Activated T-helper 1 cell treated with anti-CD3 and anti-CD28 coated beads, Interleukin-12 subunit alpha, Interleukin-12 subunit beta, Interleukin-2, Interleukin-4 antibody, amounts not matched to agents 30 ng/mL and 10 ng/mL and 1 ng/mL, durations not matched to agents 14 hours and 24 hours and 36 hours (primary cell): Measurements from ENCODE around the gene MUC2. TPM values are rescaled to one million over a fixed set of nuclear protein-coding genes. Genes with fewer than 3 reads are reported as not detected.

Experiments used
- DNase-seq: peaks from one replicate; pipeline ENCODE4 v3.0.0; 2021; ENCODE audit warnings: low spot score
- H3K27ac Mint-ChIP-seq: one replicate; pipeline ENCODE4 v1.8.0; 2021; ENCODE audit warnings: mild to moderate bottlenecking, mixed read lengths
- H3K27me3 Mint-ChIP-seq: one replicate; pipeline ENCODE4 v1.8.0; 2022; ENCODE audit warnings: mild to moderate bottlenecking, moderate library complexity, mixed read lengths; ENCODE audit not compliant: insufficient read depth
- H3K36me3 Mint-ChIP-seq: one replicate; pipeline ENCODE4 v1.8.0; 2021; ENCODE audit warnings: low read depth, mixed read lengths
- H3K4me1 Mint-ChIP-seq: one replicate; pipeline ENCODE4 v1.8.0; 2021; ENCODE audit warnings: low read depth, mixed read lengths
- H3K4me3 Mint-ChIP-seq: one replicate; pipeline ENCODE4 v1.8.0; 2021; ENCODE audit warnings: mild to moderate bottlenecking, moderate library complexity, mixed read lengths
- H3K9me3 Mint-ChIP-seq: one replicate; pipeline ENCODE4 v1.8.0; 2021; ENCODE audit warnings: mixed read lengths
- intact Hi-C: fragments of 100-400 bp; cut with micrococcal nuclease; formaldehyde crosslinking; loops from one replicate; pipeline ENCODE4 v1.15.1; 2024
- total RNA-seq: library from RNA; stranded (reverse); gene quantifications from 2 replicates; pipeline ENCODE4 v1.2.3, GENCODE V29; 2022

The MUC2 gene
- total RNA-seq, 1 donor from 2014 or later = not detected

DNA sequence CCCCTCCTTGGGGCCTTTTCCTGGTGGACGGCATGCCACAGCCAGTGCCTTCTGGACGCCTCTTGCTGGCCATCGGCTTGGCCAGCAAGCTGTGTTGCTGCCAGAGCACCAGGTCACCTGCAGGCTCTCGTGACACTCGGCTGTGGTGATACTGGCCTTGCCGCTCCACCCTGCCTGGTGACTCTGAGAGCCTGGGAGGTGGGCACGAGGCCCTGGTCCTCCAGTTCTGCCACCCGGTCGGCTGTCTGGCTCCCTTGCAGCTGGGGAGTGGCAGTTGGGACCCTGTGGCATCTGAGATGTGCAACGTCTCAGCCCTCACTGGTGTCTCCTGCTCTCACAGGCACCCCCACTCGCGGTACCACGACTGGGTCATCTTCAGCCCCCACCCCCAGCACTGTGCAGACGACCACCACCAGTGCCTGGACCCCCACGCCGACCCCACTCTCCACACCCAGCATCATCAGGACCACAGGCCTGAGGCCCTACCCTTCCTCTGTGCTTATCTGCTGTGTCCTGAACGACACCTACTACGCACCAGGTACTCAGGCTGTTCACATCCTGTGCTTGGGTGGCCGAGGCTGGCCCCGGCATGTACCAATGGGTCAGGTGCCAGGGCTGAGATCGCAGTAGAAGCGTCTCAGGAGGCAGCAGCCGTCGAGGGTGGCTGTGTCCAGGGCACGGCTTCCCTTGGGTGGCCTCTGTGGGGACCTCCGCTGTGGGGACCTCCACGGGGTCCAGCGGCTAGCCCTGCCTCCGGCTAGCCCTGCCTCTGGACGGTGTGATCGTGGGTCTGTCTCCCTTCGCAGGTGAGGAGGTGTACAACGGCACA is 26.0 kb downstream of the MUC2 start:
- Mint-ChIP-seq H3K9me3 (peaks cover 7% of the 10 kb centered on the region), H3K4me3 (no peak overlapping the region), H3K27ac (no peak overlapping the region), H3K4me1 (no peaks in the 10 kb centered on the region), H3K27me3 (no peaks in the 10 kb centered on the region), H3K36me3 (no peaks in the 10 kb centered on the region)
- no peak for DNase-seq
- intact Hi-C loops = no loop called here

DNA sequence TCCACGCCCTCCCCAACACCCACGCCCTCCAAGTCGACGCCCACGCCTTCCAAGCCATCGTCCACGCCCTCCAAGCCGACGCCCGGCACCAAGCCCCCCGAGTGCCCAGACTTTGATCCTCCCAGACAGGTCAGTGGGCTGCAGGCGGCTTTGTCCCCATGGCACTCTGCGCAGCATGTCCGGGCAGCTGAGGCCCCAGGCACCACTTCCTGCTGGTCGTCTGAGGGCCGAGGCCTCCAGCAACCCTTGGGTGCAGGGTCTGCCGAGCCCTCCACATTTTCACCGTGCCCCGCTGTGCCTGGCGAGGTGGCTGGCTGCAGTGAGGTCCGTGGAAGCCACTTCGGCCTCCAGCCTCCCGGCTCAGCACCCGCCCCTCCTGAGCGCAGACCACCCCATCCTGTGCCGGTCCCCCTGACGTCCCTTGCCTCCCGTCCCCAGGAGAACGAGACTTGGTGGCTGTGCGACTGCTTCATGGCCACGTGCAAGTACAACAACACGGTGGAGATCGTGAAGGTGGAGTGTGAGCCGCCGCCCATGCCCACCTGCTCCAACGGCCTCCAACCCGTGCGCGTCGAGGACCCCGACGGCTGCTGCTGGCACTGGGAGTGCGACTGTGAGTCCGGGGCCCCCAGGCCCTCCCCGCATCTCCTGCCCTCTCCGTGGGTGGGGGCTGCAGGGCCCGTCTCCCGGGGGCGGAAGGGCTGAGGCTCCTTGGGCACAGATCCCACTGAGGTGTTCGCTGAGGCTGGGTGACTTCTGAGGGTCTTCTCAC is 26.8 kb downstream of the MUC2 start:
- Mint-ChIP-seq H3K4me3 (no peak overlapping the region), H3K9me3 (peaks cover 7% of the 10 kb centered on the region), H3K27ac (no peak overlapping the region), H3K27me3 (no peaks in the 10 kb centered on the region), H3K4me1 (no peaks in the 10 kb centered on the region), H3K36me3 (no peaks in the 10 kb centered on the region)
- DNase-seq = no peak
- intact Hi-C loops = no loop called here

DNA sequence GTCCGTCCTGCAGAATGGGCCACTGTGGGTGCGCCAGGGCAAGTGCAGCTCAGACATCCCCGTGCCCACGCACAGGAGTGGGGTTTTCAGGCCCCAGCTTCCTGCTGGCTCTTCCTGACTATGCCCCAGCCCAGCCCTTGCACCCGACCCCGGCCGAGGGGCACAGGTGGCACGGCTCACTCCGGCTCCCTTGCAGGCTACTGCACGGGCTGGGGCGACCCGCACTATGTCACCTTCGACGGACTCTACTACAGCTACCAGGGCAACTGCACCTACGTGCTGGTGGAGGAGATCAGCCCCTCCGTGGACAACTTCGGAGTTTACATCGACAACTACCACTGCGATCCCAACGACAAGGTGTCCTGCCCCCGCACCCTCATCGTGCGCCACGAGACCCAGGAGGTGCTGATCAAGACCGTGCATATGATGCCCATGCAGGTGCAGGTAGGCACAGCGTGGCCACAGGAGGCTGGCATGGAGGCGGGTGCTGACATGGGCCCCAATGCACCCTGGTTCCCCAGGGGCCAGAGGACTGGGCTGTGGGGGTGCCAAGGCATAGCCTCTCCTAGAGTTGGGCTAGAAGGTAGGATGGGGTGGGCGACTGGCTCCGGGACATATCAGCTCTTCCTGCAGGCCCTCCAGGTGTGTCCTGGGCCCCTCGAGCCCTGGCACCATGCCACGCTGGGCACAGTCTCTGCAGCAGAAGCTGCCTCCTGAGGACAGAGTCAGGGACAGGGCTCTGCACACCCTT is 27.7 kb downstream of the MUC2 start:
- H3K36me3 Mint-ChIP-seq = no peaks in the 10 kb centered on the region
- H3K9me3 Mint-ChIP-seq = peaks cover 7% of the 10 kb centered on the region
- H3K4me3 Mint-ChIP-seq = no peak overlapping the region
- intact Hi-C loops = no loop called here
- no peak overlapping the region for H3K27ac Mint-ChIP-seq
- no peaks in the 10 kb centered on the region for H3K4me1 Mint-ChIP-seq
- no peaks in the 10 kb centered on the region for H3K27me3 Mint-ChIP-seq
- DNase-seq = no peak

DNA sequence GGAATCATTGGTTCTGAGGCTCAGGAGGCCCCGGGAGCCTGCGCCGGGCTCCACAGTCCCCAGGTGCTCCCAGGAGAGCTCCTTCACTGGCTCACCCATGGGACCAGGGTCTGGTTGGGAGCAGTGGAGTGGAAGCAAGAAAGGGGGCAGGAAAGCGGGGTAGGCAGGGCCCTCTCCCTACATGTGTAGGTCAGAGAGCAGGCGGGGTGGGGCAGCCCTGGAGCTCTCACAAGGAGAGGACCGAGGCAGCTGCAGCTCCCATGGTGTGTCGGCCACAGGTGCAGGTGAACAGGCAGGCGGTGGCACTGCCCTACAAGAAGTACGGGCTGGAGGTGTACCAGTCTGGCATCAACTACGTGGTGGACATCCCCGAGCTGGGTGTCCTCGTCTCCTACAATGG is 28.3 kb downstream of the MUC2 start:
- DNase-seq = no peak
- Mint-ChIP-seq H3K27me3 (no peaks in the 10 kb centered on the region), H3K36me3 (no peaks in the 10 kb centered on the region), H3K4me1 (no peaks in the 10 kb centered on the region), H3K9me3 (peaks cover 7% of the 10 kb centered on the region), H3K27ac (no peak overlapping the region), H3K4me3 (no peak overlapping the region)
- intact Hi-C loops = no loop called here

DNA sequence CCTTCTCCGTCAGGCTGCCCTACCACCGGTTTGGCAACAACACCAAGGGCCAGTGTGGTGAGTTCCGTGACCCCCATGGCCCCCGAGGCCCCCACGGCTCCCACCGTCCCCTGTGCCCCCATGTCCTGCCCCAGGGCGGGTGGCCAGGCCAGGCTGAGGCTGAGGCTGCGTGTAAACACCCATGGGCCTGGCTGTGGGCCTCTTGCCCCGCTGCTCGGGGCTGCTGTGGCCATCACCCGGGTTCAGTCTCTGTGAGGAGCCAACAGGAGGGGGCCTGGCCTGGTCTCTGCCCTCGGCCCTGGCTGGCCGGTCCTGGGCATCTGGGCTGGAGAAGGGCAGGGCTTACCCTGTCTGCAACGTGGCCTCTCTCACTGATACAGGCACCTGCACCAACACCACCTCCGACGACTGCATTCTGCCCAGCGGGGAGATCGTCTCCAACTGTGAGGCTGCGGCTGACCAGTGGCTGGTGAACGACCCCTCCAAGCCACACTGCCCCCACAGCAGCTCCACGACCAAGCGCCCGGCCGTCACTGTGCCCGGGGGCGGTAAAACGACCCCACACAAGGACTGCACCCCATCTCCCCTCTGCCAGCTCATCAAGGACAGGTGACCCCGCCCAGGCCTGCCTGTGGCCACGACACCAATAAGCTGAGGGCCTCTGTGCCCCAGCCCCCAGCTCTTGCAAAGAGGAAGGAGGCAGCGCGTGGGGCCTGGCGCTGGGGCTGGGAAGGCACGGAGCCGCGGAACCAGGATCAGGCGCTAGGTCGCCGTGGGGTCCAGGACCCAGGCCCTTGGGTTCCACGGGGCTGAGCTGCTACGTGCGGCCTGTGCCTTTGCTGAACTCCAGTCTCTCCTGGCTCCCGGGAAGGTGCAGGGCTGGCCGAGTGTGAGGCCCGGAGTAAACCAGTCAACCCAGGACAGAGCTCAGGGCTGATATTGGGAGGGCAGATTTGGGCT is 29.0 kb downstream of the MUC2 start:
- no peak overlapping the region for H3K27ac Mint-ChIP-seq
- no peak overlapping the region for H3K4me3 Mint-ChIP-seq
- no peak for DNase-seq
- no peaks in the 10 kb centered on the region for H3K4me1 Mint-ChIP-seq
- intact Hi-C loops = no loop called here
- no peaks in the 10 kb centered on the region for H3K27me3 Mint-ChIP-seq
- H3K9me3 Mint-ChIP-seq = peaks cover 7% of the 10 kb centered on the region
- no peaks in the 10 kb centered on the region for H3K36me3 Mint-ChIP-seq

DNA sequence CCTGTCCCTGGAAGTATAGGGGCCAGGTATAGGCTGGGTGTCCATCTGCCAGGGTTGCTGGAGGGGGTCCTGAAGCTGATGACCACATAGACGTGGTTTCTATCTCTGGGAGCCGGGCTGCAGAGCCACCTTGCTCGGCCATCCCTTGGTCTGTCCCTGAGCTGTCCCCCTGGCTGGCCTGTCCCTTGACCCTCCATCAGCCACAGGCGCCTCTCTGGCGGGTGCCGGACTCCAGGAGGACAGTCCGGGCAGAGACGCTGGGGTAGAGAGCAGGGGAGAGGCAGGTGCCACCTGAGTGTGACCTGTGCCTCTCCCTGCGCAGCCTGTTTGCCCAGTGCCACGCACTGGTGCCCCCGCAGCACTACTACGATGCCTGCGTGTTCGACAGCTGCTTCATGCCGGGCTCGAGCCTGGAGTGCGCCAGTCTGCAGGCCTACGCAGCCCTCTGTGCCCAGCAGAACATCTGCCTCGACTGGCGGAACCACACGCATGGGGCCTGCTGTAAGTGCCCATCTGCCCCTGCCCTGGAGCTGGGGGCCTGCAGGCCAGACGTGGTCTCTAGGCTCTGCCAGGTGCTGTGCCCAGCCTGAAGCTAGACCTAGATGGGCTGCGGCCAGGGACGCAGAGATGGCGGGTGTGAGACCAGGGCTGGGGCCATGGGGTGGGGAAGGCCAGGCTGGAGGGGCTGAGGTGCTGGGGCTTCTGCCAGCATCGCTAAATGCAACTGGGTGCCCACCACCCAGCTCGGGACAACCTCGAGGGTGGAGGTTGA is 29.9 kb downstream of the MUC2 start:
- no peak for DNase-seq
- Mint-ChIP-seq H3K4me1 (no peaks in the 10 kb centered on the region), H3K36me3 (no peaks in the 10 kb centered on the region), H3K27ac (no peak overlapping the region), H3K4me3 (no peak overlapping the region), H3K9me3 (peaks cover 4% of the 10 kb centered on the region), H3K27me3 (no peaks in the 10 kb centered on the region)
- intact Hi-C loops = no loop called here

DNA sequence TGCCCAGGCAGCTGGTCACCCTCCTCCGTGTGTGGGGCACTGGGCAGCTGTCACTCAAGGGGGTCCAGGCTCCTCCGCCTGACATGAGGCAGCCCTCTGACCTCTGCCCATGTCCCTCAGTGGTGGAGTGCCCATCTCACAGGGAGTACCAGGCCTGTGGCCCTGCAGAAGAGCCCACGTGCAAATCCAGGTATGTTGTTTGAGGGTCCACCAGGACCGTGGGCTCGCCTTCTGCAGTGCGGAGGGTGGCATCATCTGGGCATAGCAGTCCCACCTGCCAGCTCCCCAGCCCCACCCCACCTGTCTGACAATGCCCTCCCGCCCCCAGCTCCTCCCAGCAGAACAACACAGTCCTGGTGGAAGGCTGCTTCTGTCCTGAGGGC is 30.5 kb downstream of the MUC2 start:
- no peaks in the 10 kb centered on the region for H3K36me3 Mint-ChIP-seq
- DNase-seq = no peak
- no peaks in the 10 kb centered on the region for H3K27me3 Mint-ChIP-seq
- H3K4me3 Mint-ChIP-seq = no peak overlapping the region
- no peaks in the 10 kb centered on the region for H3K4me1 Mint-ChIP-seq
- intact Hi-C loops = no loop called here
- no peak overlapping the region for H3K27ac Mint-ChIP-seq
- H3K9me3 Mint-ChIP-seq = no peaks in the 10 kb centered on the region

DNA sequence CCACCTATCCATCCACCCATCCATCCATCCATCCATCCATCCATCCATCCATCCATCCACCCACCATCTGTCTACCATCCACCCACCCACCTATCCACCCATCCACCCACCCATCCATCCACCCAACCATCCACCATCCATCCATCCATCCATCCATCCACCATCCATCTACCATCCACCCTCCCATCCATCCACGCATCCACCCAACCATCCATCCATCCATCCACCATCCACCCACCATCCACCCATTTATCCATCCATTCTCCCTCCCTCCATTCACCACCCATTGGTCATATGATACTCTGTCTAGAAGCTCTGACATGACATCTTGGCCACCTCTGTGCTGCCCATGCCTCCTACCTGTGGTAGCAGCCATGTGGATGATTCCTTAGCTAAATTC is 31.7 kb downstream of the MUC2 start:
- no peaks in the 10 kb centered on the region for H3K4me1 Mint-ChIP-seq
- intact Hi-C loops = no loop called here
- no peak for DNase-seq
- H3K4me3 Mint-ChIP-seq = no peak overlapping the region
- H3K27ac Mint-ChIP-seq = no peak overlapping the region
- H3K36me3 Mint-ChIP-seq = no peaks in the 10 kb centered on the region
- H3K9me3 Mint-ChIP-seq = no peaks in the 10 kb centered on the region
- H3K27me3 Mint-ChIP-seq = no peaks in the 10 kb centered on the region

DNA sequence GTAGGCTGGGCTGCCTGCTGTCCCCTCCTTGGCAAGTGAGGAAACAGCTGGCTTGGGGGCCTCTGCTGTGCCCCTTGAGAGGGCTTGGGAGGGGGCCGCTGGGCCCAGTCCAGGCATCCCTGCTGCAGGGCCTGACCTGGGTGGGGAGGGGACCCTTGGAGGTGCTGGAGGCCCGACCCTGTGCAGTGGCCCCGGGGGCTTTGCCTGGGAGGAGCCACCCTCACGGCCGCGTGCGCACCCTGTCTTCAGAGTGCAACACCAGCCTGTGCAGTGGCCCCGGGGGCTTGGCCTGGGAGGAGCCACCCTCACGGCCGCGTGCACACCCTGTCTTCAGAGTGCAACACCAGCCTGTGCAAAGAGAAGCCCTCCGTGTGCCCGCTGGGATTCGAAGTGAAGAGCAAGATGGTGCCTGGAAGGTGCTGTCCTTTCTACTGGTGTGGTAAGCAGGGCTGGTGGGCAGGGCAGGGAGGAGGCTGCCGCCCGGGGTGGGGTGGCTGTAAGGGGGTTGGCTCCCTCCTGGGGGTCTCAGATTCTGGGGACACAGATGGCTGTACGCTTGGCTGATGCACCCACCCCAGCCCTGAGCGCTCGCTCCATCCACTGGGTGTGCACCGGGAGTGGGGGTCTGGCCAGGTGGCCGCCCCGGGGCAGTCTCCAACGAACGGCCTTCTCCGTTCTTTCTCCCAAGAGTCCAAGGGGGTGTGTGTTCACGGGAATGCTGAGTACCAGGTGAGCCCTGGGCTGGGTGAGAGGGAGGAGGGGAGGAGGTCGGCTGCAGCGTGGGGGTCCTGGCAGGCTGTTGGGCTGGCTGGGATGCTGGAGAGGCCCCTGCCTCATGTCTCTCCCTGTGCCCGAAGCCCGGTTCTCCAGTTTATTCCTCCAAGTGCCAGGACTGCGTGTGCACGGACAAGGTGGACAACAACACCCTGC is 32.9 kb downstream of the MUC2 start:
- Mint-ChIP-seq H3K4me3 (no peak overlapping the region), H3K27ac (no peak overlapping the region), H3K9me3 (no peaks in the 10 kb centered on the region), H3K27me3 (no peaks in the 10 kb centered on the region), H3K4me1 (no peaks in the 10 kb centered on the region), H3K36me3 (no peaks in the 10 kb centered on the region)
- no peak for DNase-seq
- intact Hi-C loops = no loop called here

DNA sequence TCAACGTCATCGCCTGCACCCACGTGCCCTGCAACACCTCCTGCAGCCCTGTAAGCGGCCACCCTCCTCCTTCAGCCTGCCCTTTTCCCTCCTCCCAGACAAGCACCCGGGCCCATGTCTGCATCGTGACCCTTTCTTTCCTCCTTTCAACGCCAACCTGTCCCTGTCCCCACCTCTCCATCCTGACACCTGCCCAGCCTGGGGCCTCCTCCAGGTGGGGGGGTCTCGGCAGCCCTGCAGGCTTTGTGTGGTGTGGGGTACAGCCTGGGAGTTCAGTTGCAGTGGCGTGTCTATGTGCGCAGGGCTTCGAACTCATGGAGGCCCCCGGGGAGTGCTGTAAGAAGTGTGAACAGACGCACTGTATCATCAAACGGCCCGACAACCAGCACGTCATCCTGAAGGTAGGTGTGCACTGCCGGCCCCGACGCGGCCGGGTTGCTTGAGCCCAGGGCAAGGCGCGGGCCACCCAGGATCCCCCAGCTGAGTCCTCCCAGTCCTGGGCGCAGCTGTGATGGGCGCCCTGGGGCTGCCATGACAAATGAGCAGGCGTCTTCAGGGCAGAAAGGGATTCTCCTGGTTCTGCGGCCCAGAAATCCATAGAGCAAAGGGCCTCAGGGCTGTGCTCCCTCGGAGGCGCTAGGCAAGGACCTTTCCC is 33.7 kb downstream of the MUC2 start:
- H3K4me1 Mint-ChIP-seq = no peaks in the 10 kb centered on the region
- no peaks in the 10 kb centered on the region for H3K27me3 Mint-ChIP-seq
- H3K4me3 Mint-ChIP-seq = no peak overlapping the region
- H3K9me3 Mint-ChIP-seq = no peaks in the 10 kb centered on the region
- DNase-seq = no peak
- H3K36me3 Mint-ChIP-seq = no peaks in the 10 kb centered on the region
- H3K27ac Mint-ChIP-seq = no peak overlapping the region
- intact Hi-C loops = no loop called here
